Natural killer cell (primary cell): ENCODE results near the gene SMPD2. TPM values are rescaled to one million over a fixed set of nuclear protein-coding genes. Genes with fewer than 3 reads are reported as not detected.

ENCODE experiments used
- ATAC-seq, 3 donors: fragments of 150-1000 bp in 2 of 3; fragments of 200-7000 bp in 1 of 3; cut with Tn5 transposase; 1 replicate in 1 of 3; 2 replicates in 2 of 3; pipeline ENCODE4 v1.10.0; 2021; ENCODE audit warnings: mild to moderate bottlenecking in 2 of 3, moderate library complexity in 2 of 3
- DNase-seq, 2 donors: peaks; one replicate each; pipeline versions ENCODE4 v3.0.0 to v3.0.0-alpha.2; 2013 to 2021; ENCODE audit warnings: mixed read lengths in 1 of 2
- H3K27ac ChIP-seq: one replicate; pipeline ENCODE4 v1.5.1; 2013; ENCODE audit warnings: mild to moderate bottlenecking, low read length
- H3K27me3 ChIP-seq: one replicate; pipeline ENCODE4 v1.6.1; 2013; ENCODE audit warnings: low read length; ENCODE audit not compliant: control insufficient read depth, insufficient read depth
- H3K36me3 ChIP-seq: one replicate; pipeline ENCODE4 v1.6.1; 2013; ENCODE audit warnings: low read length; ENCODE audit not compliant: control insufficient read depth, insufficient read depth
- H3K4me1 ChIP-seq: one replicate; pipeline ENCODE4 v1.6.1; 2013; ENCODE audit warnings: low read length; ENCODE audit not compliant: control insufficient read depth, insufficient read depth
- H3K4me3 ChIP-seq: one replicate; pipeline ENCODE4 v1.5.1; 2013; ENCODE audit warnings: low read length
- H3K9me3 ChIP-seq: one replicate; pipeline ENCODE4 v1.6.1; 2013; ENCODE audit warnings: low read length; ENCODE audit not compliant: control insufficient read depth, insufficient read depth
- H3K27ac Mint-ChIP-seq, 2 donors: one replicate each; pipeline ENCODE4 v1.8.0; 2022; ENCODE audit warnings: mild to moderate bottlenecking in 2 of 2, mixed read lengths in 2 of 2, moderate library complexity in 1 of 2
- H3K27me3 Mint-ChIP-seq, 2 donors: one replicate each; pipeline ENCODE4 v1.8.0; 2022; ENCODE audit warnings: low read depth in 2 of 2, mixed read lengths in 2 of 2
- H3K36me3 Mint-ChIP-seq: one replicate; pipeline ENCODE4 v1.8.0; 2022; ENCODE audit warnings: mixed read lengths
- H3K4me1 Mint-ChIP-seq, 2 donors: one replicate each; pipeline ENCODE4 v1.8.0; 2022; ENCODE audit warnings: mixed read lengths in 2 of 2
- H3K4me3 Mint-ChIP-seq: one replicate; pipeline ENCODE4 v1.8.0; 2022; ENCODE audit warnings: mild to moderate bottlenecking, moderate library complexity, mixed read lengths
- H3K9me3 Mint-ChIP-seq, 2 donors: one replicate each; pipeline ENCODE4 v1.8.0; 2022; ENCODE audit warnings: mixed read lengths in 2 of 2
- WGBS: methylation state at CpG from one replicate; pipeline ENCODE4 v1.1.7; 2013; ENCODE audit warnings: missing lambda C conversion rate; ENCODE audit not compliant: insufficient coverage; 5-methylcytosine and 5-hydroxymethylcytosine counted together
- intact Hi-C: fragments of 100-400 bp; cut with micrococcal nuclease; formaldehyde crosslinking; loops from one replicate; pipeline ENCODE4 v1.14.2; 2022
- total RNA-seq, 4 donors: library from RNA; stranded (reverse); fragments of 120-200 nt in 1 of 4; gene quantifications; one replicate each; pipeline versions ENCODE4 v1.2.3 to v1.2.4, GENCODE V29; 2013 to 2022
- TF ChIP-seq, protein P1 (sequence below): fragments of 200-600 bp; IDR thresholded peaks from one replicate; pipeline ENCODE4 v1.8.0; 2022; ENCODE audit warnings: antibody characterized with exemption

SMPD2 gene
- total RNA-seq, 3 donors from 2014 or later (not counting 1 experiment from before 2014, with no cell fraction given) = 25.0 to 37.3 (median 29.3) TPM

GRCh38 chr6:109451376-109451775 lies 10.9 kb downstream of the SMPD2 start:
- no peak overlapping the region for H3K4me3 Mint-ChIP-seq
- intact Hi-C loops = loop anchor here (10.0 kb wide), 1 partner anchor 243 kb away; the partner anchor contains the start of genes AK9 and FIG4
- peaks cover 60% of the 10 kb centered on the region for H3K4me1 ChIP-seq

GRCh38 chr6:109452181-109452580 lies 11.7 kb downstream of the SMPD2 start:
- Mint-ChIP-seq H3K4me1 (peaks cover 38 to 59% of the 10 kb centered on the region in 2 donors), H3K36me3 (no peaks in the 10 kb centered on the region), H3K9me3 (no peaks in the 10 kb centered on the region), H3K4me3 (no peak overlapping the region), H3K27ac (peak overlapping the region in 1 of 2 donors; percentile 38), H3K27me3 (no peaks in the 10 kb centered on the region)
- H3K4me3 ChIP-seq = no peak overlapping the region
- H3K9me3 ChIP-seq = no peaks in the 10 kb centered on the region
- peaks cover 67% of the 10 kb centered on the region for H3K4me1 ChIP-seq
- no peak overlapping the region for H3K27ac ChIP-seq
- ATAC-seq (no peak), DNase-seq (no peak)
- TF ChIP-seq, protein P1, sequence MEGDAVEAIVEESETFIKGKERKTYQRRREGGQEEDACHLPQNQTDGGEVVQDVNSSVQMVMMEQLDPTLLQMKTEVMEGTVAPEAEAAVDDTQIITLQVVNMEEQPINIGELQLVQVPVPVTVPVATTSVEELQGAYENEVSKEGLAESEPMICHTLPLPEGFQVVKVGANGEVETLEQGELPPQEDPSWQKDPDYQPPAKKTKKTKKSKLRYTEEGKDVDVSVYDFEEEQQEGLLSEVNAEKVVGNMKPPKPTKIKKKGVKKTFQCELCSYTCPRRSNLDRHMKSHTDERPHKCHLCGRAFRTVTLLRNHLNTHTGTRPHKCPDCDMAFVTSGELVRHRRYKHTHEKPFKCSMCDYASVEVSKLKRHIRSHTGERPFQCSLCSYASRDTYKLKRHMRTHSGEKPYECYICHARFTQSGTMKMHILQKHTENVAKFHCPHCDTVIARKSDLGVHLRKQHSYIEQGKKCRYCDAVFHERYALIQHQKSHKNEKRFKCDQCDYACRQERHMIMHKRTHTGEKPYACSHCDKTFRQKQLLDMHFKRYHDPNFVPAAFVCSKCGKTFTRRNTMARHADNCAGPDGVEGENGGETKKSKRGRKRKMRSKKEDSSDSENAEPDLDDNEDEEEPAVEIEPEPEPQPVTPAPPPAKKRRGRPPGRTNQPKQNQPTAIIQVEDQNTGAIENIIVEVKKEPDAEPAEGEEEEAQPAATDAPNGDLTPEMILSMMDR = no peak
- no peaks in the 10 kb centered on the region for H3K27me3 ChIP-seq
- H3K36me3 ChIP-seq = peaks cover 17% of the 10 kb centered on the region
- intact Hi-C loops = loop anchor here (10.0 kb wide), 1 partner anchor 243 kb away; the partner anchor contains the start of genes AK9 and FIG4
- WGBS = 92% methylated on average over 9 of the region's 9 CpGs

More at GRCh38 chr6:109451376-109451775, 10.9 kb downstream of the SMPD2 start:
- no peaks in the 10 kb centered on the region for H3K9me3 Mint-ChIP-seq
- Histone ChIP-seq H3K36me3 (peaks cover 25% of the 10 kb centered on the region), H3K27ac (no peak overlapping the region), H3K27me3 (no peaks in the 10 kb centered on the region), H3K9me3 (no peaks in the 10 kb centered on the region), H3K4me3 (no peak overlapping the region)
- H3K27ac Mint-ChIP-seq = no peak overlapping the region
- no peaks in the 10 kb centered on the region for H3K27me3 Mint-ChIP-seq
- DNase-seq (no peak), ATAC-seq (no peak)
- TF ChIP-seq, protein P1 = no peak
- peaks cover 32 to 56% of the 10 kb centered on the region in 2 donors for H3K4me1 Mint-ChIP-seq
- H3K36me3 Mint-ChIP-seq = no peaks in the 10 kb centered on the region
- 97% methylated on average over 7 of the region's 7 CpGs for WGBS

DNA sequence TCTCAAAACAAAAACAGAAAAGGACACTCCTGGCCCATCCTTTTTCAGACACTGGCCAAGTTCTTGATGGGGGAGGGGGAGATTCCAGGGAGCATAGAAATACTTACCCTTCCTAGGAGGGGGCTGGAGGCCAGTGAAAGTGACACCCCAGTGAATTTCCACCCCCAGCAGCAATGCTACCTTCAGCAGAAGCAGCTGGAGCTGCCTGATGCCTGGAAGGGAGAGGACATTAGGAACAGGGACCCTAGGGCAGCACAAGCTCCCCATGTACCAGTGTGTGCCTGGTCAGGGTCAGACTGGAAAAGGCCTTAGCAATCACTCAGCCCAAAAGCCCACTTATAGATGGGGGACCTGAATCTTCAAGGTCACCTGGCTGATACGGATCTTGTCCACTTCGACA lies 12.6 kb downstream of the SMPD2 start:
- Histone ChIP-seq H3K27me3 (no peaks in the 10 kb centered on the region), H3K4me1 (peaks cover 72% of the 10 kb centered on the region), H3K4me3 (no peak overlapping the region), H3K9me3 (no peaks in the 10 kb centered on the region), H3K36me3 (peaks cover 14% of the 10 kb centered on the region), H3K27ac (peak overlapping the region; percentile 99)
- WGBS = 82% methylated on average over 2 of the region's 2 CpGs
- DNase-seq = no peak
- Mint-ChIP-seq H3K9me3 (no peaks in the 10 kb centered on the region), H3K27me3 (no peaks in the 10 kb centered on the region), H3K27ac (peak overlapping the region in 1 of 2 donors; percentile 38), H3K4me3 (peak overlapping the region; percentile 21), H3K4me1 (peaks cover 45 to 61% of the 10 kb centered on the region in 2 donors), H3K36me3 (no peaks in the 10 kb centered on the region)
- TF ChIP-seq, protein P1 = no peak
- ATAC-seq = no peak
- intact Hi-C loops = loop anchor here (10.0 kb wide), 1 partner anchor 242 kb away; the partner anchor contains the start of genes AK9 and FIG4
